K562 (cell line): ENCODE measurements around the gene GNAL. TPM values are rescaled to one million over a fixed set of nuclear protein-coding genes. Genes with fewer than 3 reads are reported as not detected.

Experiments used
- ATAC-seq: fragments of 200-7000 bp; cut with Tn5 transposase; 3 replicates; pipeline ENCODE4 v1.9.1; 2020; ENCODE audit warnings: moderate library complexity
- BruUV-seq: library from RNA; stranded (reverse); fragments of 400-500 nt; replicated peaks from 2 replicates; lab custom pipeline; 2021; lab: Mats Ljungman, UMichigan
- CTCF ChIA-PET: fragments of 300-600 bp; formaldehyde crosslinking; extraction: SDS; loops from one replicate; lab custom pipeline; 2021; ENCODE audit warnings: low intra/inter-chr PET ratio; lab: Yijun Ruan, JAX
- POLR2A ChIA-PET: fragments of 300-600, 350-650 bp; sonication (Branson Sonifier 250); formaldehyde crosslinking; extraction: SDS; loops from one replicate; lab custom pipeline; 2021; ENCODE audit warnings: antibody characterized with exemption, inconsistent platforms; lab: Yijun Ruan, JAX
- DNase-seq, 4 experiments: peaks; one replicate each; pipeline versions ENCODE4 v3.0.0 to v3.0.0-alpha.2; 2011 to 2018; ENCODE audit warnings: low spot score in 3 of 4, mixed read lengths in 3 of 4; ENCODE audit errors: extremely low read depth in 1 of 4
- FAIRE-seq: peaks from 2 replicates; lab custom pipeline; 2011; peaks lifted over from hg19 to GRCh38; lab: Jason Lieb, UNC
- H2AFZ ChIP-seq: 2 replicates; pipeline ENCODE4 v1.6.0; 2011; ENCODE audit warnings: low read depth, low read length, control low read depth, inconsistent platforms
- H3K27ac ChIP-seq: fragments of 200-600 bp; 3 replicates; pipeline ENCODE4 v1.8.0; 2011; ENCODE audit warnings: low read depth, mild to moderate bottlenecking, control low read depth, inconsistent platforms, low read length, moderate library complexity, mixed read lengths; ENCODE audit errors: extremely low read depth
- H3K27me3 ChIP-seq, 2 experiments: fragments of 300-600 bp in 1 of 2; 2 replicates in 1 of 2; 3 replicates in 1 of 2; pipeline versions ENCODE4 v1.6.0 to v1.8.0; 2011; ENCODE audit warnings: inconsistent platforms in 2 of 2, low read length in 2 of 2, mild to moderate bottlenecking in 1 of 2, mixed read lengths in 1 of 2, moderate library complexity in 1 of 2; ENCODE audit not compliant: control insufficient read depth in 2 of 2, insufficient read depth in 2 of 2
- H3K36me3 ChIP-seq: fragments of 300-600 bp; 3 replicates; pipeline ENCODE4 v1.8.0; 2011; ENCODE audit warnings: mild to moderate bottlenecking, low read length, inconsistent platforms; ENCODE audit not compliant: control insufficient read depth, insufficient read depth
- H3K4me1 ChIP-seq, 2 experiments: fragments of 200-600 bp in 1 of 2; replicated peaks in 1 of 2; 2 replicates in 1 of 2; 3 replicates in 1 of 2; pipeline versions ENCODE4 v1.5.1 to v1.8.0; 2011; ENCODE audit warnings: inconsistent platforms in 2 of 2, low read length in 2 of 2, mild to moderate bottlenecking in 1 of 2, mixed read lengths in 1 of 2, moderate library complexity in 1 of 2; ENCODE audit not compliant: control insufficient read depth in 2 of 2, insufficient read depth in 2 of 2
- H3K4me2 ChIP-seq: 2 replicates; pipeline ENCODE4 v1.6.1; 2011; ENCODE audit warnings: low read length, control low read depth, inconsistent platforms, mixed read lengths; ENCODE audit not compliant: insufficient read depth
- H3K4me3 ChIP-seq: fragments of 200-600 bp; sonication (generic), shearing (Covaris generic); 2 replicates; pipeline ENCODE4 v1.5.1; 2016; ENCODE audit warnings: control low read depth, inconsistent platforms
- H3K79me2 ChIP-seq: fragments of 200-600 bp; 3 replicates; pipeline ENCODE4 v1.8.0; 2011; ENCODE audit warnings: low read length, inconsistent platforms; ENCODE audit not compliant: control insufficient read depth, insufficient read depth
- H3K9ac ChIP-seq, 2 experiments: 2 replicates each; pipeline versions ENCODE4 v1.6.0 to v1.6.1; 2011; ENCODE audit warnings: low read depth in 2 of 2, low read length in 2 of 2, control low read depth in 1 of 2, inconsistent platforms in 1 of 2, mild to moderate bottlenecking in 1 of 2, mixed read lengths in 1 of 2; ENCODE audit not compliant: insufficient read depth in 1 of 2
- H3K9me1 ChIP-seq: one replicate; pipeline ENCODE4 v1.6.0; 2011; ENCODE audit warnings: inconsistent platforms, mild to moderate bottlenecking, low read length, moderate library complexity; ENCODE audit not compliant: control insufficient read depth, insufficient read depth
- H3K9me3 ChIP-seq: replicated peaks from 2 replicates; pipeline ENCODE4 v1.5.1; 2011; ENCODE audit warnings: low read depth, low read length, inconsistent platforms; ENCODE audit not compliant: control insufficient read depth, insufficient read depth
- H4K20me1 ChIP-seq: replicated peaks from 2 replicates; pipeline ENCODE4 v1.6.1; 2011; ENCODE audit warnings: low read length, inconsistent platforms, mixed read lengths; ENCODE audit not compliant: control insufficient read depth, insufficient read depth
- PRDM10 ChIP-seq: fragments of 450-650 bp; IDR thresholded peaks from 2 replicates; pipeline ENCODE4 v1.6.1; 2018; ENCODE audit not compliant: partially characterized antibody
- THRB ChIP-seq: fragments of 450-650 bp; formaldehyde crosslinking; conservative IDR thresholded peaks from 2 replicates; pipeline ENCODE4 v1.4.0; 2022; ENCODE audit warnings: mild to moderate bottlenecking, missing genetic modification characterization
- WGBS: fragments of 100-300 bp; shearing (Covaris generic); methylation state at CpG from one replicate; pipeline ENCODE4 v1.1.6; 2016; ENCODE audit warnings: low coverage, mixed read lengths; ENCODE audit not compliant: insufficient coverage; ENCODE audit errors: missing lambda C conversion rate; 5-methylcytosine and 5-hydroxymethylcytosine counted together
- in situ Hi-C: fragments of 300-500 bp; cut with MboI; formaldehyde crosslinking; loops from 4 replicates; pipeline ENCODE4 v1.15.0; 2018; ENCODE audit warnings: inconsistent platforms, mixed read lengths
- intact Hi-C: fragments of 100-400 bp; cut with micrococcal nuclease; formaldehyde crosslinking; loops from 2 replicates; pipeline ENCODE4 v1.14.2; 2022
- polyA plus RNA-seq, 8 experiments: library from polyadenylated mRNA; depleted of rRNA in 4 of 8; stranded (reverse) in 5 of 8; unstranded in 3 of 8; fragments of >200 nt; fragmentation: Nextera tagmentation in 2 of 8; fragmentation: Illumina TruSeq in 1 of 8; extraction: Ambion mirVana in 2 of 8; extraction: Trizol in 1 of 8; gene quantifications; 2 replicates each; pipeline versions ENCODE4 v1.2.1 to v1.2.3, GENCODE V29; 2011 to 2014; ENCODE audit warnings: inconsistent platforms in 1 of 8, missing spikeins in 1 of 8
- total RNA-seq, 7 experiments: library from RNA; depleted of rRNA in 6 of 7; stranded (reverse); fragments of >200 nt in 6 of 7; fragmentation: Illumina TruSeq in 2 of 7; extraction: Trizol in 2 of 7; gene quantifications; 2 replicates each; pipeline versions ENCODE4 v1.2.1 to v1.2.3, GENCODE V29; 2011 to 2021; ENCODE audit warnings: low replicate concordance in 1 of 7

The GNAL gene
- total and polyA plus RNA-seq, 9 of the 15 experiments (the other 6 are each of a cell fraction or from before 2014, with no cell fraction given), result under 0.01 to 0.10 (median 0.01) TPM; not detected in 5

GRCh38 chr18:11672846-11673454 is 16.1 kb upstream of the GNAL start:
- intact Hi-C loops, result no loop called here
- CTCF ChIA-PET, result no interaction called here
- FAIRE-seq, result no peak

More at GRCh38 chr18:11672846-11673454, 16.1 kb upstream of the GNAL start:
- no peaks in the 10 kb centered on the region for H3K9me3 ChIP-seq
- no peaks in the 10 kb centered on the region for H4K20me1 ChIP-seq
- WGBS, result 0% methylated on average over 6 of the region's 8 CpGs
- H2AFZ ChIP-seq, result no peak overlapping the region
- TF ChIP-seq PRDM10, result peak; percentile 26
- no peak for TF ChIP-seq THRB (CRISPR knock-in tag)
- no peaks in the 10 kb centered on the region for H3K79me2 ChIP-seq
- POLR2A ChIA-PET, result interaction anchor here (0.6 to 0.9 kb wide), 3 partner anchors 14 to 1619 kb away, joined by 3 to 4 read pairs (median 3); no protein-coding TSS in a partner anchor
- no peaks in the 10 kb centered on the region for H3K4me1 ChIP-seq
- H3K9me1 ChIP-seq, result no peaks in the 10 kb centered on the region
- H3K4me2 ChIP-seq, result no peak overlapping the region
- BruUV-seq, result no TSS peak
- H3K9ac ChIP-seq, result no peak overlapping the region
- H3K36me3 ChIP-seq, result no peaks in the 10 kb centered on the region
- no peak overlapping the region for H3K27ac ChIP-seq
- H3K4me3 ChIP-seq, result no peak overlapping the region
- peaks cover 23 to 37% of the 10 kb centered on the region in 2 experiments; a peak in 4 of 5 replicates for H3K27me3 ChIP-seq
- DNase-seq, result no peak
- in situ Hi-C loops, result no loop called here
- no peak for ATAC-seq
